Prostate gland (tissue), 2 donors: ENCODE results near the gene C12orf50. TPM values are rescaled to one million over a fixed set of nuclear protein-coding genes. Genes with fewer than 3 reads are reported as not detected.

ENCODE experiments used
- DNase-seq: peaks from one replicate; pipeline ENCODE4 v3.0.0-alpha.2; 2019; ENCODE audit warnings: low spot score
- H3K27ac ChIP-seq, 2 donors: fragments of 200-600 bp; sonication (generic); 2 replicates each; pipeline ENCODE4 v1.5.1; 2017 to 2019
- H3K27me3 ChIP-seq: fragments of 200-600 bp; sonication (generic); replicated peaks from 2 replicates; pipeline ENCODE4 v1.5.1; 2019; ENCODE audit not compliant: insufficient read depth
- H3K36me3 ChIP-seq, 2 donors: fragments of 200-600 bp; sonication (generic); 1 replicate in 1 of 2; 2 replicates in 1 of 2; pipeline versions ENCODE4 v1.5.1 to v1.8.1; 2017 to 2019
- H3K4me1 ChIP-seq: fragments of 200-600 bp; sonication (generic); replicated peaks from 2 replicates; pipeline ENCODE4 v1.5.1; 2019
- H3K4me3 ChIP-seq, 2 donors: fragments of 200-600 bp; sonication (generic); 2 replicates each; pipeline ENCODE4 v1.5.1; 2017 to 2019
- H3K9me3 ChIP-seq: fragments of 200-600 bp; sonication (generic); 2 replicates; pipeline ENCODE4 v1.5.1; 2017
- CTCF ChIP-seq, 4 experiments: fragments of 200-600 bp in 2 of 4; fragments of 450-650 bp in 2 of 4; sonication (generic) in 2 of 4; IDR thresholded peaks; 1 replicate in 3 of 4; 2 replicates in 1 of 4; pipeline ENCODE4 v1.5.1; 2016 to 2019; ENCODE audit warnings: antibody characterized with exemption in 4 of 4, mild to moderate bottlenecking in 2 of 4, moderate library complexity in 2 of 4
- POLR2A ChIP-seq: fragments of 450-650 bp; IDR thresholded peaks from one replicate; pipeline ENCODE4 v1.6.1; 2016; ENCODE audit warnings: antibody characterized with exemption, mild to moderate bottlenecking
- POLR2AphosphoS5 ChIP-seq: sonication (generic); formaldehyde crosslinking; IDR thresholded peaks from one replicate; pipeline ENCODE4 v1.6.1; 2017; ENCODE audit warnings: antibody characterized with exemption
- WGBS: methylation state at CpG from one replicate; pipeline ENCODE4 v1.1.5; 2018; 5-methylcytosine and 5-hydroxymethylcytosine counted together
- intact Hi-C: fragments of 100-400 bp; cut with DNase I; formaldehyde crosslinking; loops from one replicate; pipeline ENCODE4 v1.14.2; 2022
- total RNA-seq, 2 donors: library from RNA; depleted of rRNA; stranded (reverse); fragments of >200 nt; gene quantifications; one replicate each; pipeline ENCODE4 v1.1.0, GENCODE V29; 2016

Gene C12orf50
- 1 to 10 TPM in 1 of 2 donors, not detected in 1; 6.7 TPM for total RNA-seq

DNA sequence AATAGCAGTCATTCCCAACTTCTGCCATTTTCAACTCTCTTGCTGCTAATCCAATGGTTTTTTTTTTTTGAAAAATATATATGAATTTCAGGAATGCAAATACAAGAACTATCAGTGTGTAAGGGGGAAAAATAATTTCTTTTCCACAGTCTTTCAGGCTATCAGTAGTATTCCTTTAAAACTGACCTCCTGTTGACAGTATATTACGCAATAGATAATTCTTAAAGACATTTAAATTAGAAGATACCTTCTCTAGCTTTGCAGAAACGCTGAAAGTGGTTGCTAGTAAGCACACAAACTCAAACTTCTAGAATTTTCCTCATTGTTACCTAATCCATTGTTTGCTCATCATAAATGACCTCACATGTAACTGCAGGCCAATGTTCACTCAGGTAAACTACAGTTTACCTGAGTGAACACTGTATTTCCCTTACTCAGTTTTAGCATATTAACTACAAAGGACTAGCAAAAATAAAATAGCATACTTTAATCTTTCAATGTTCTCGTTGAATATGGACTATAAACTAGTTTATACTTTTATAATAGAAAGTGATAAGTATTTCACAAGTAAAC lies at the start of gene C12orf50:
Gene C12orf50 (minus strand): TSS at position 309 of the 573 bp plus-strand sequence. CDS start 2,439 bp downstream, outside the sequence.
- Histone ChIP-seq H3K4me3 (no peak within 1 kb of the TSS), H3K4me1 (no peaks in the 10 kb centered on the region), H3K36me3 (no peaks in the 10 kb centered on the region), H3K9me3 (no peaks in the 10 kb centered on the region), H3K27me3 (no peaks in the 10 kb centered on the region), H3K27ac (no peak within 1 kb of the TSS)
- TF ChIP-seq POLR2A (no peak), POLR2AphosphoS5 (no peak), CTCF (IDR thresholded peaks at IDR 0.05) (no peak)
- intact Hi-C loops: no loop called here
- no peak for DNase-seq
- WGBS: 45% methylated on average over 3 of the region's 3 CpGs

DNA sequence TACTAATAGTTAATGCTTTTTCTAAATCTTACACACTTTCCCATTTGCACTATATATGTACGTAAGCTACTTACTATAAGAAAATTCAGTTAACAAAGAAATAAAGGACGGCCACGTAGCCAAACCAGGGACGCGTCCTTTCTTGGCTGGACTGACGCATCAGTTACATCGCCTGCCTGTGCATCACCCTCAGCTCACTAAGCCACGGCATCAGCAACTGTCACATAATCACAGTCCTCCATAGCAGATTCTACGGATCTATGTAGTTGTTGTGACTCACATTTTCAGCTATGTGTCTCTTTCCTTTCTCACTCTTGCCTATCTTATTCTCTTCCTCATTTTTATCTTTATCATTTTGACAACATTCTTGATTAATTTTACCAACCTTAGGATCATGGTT lies 38.1 kb upstream of the C12orf50 start:
- WGBS: 95% methylated on average over 9 of the region's 9 CpGs

DNA sequence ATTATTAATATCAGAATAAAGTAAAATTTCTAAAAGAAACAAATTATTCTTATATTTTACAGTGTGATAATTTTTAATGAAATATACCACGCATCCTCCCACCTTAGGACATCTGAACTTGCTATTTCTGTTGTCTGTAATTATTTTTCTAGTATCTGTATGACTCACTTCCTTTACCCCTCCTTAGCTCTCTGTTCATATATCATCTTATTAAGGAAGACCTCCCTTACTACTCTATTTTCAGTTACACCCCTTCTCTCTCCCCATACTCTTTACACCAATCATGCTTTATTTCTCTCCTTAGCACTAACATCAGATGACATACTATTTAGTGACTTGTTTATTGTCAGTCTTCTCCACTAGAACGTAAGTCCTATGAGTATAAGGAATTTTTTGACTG lies 34.2 kb upstream of the C12orf50 start:
- TF ChIP-seq POLR2AphosphoS5: no peak
- TF ChIP-seq CTCF (IDR thresholded peaks at IDR 0.05): no peak
- TF ChIP-seq POLR2A: no peak
- intact Hi-C loops: no loop called here
- DNase-seq: no peak
- WGBS: 93% methylated on average over 2 of the region's 2 CpGs
- Histone ChIP-seq H3K27me3 (no peaks in the 10 kb centered on the region), H3K9me3 (no peaks in the 10 kb centered on the region), H3K27ac (no peak overlapping the region), H3K36me3 (no peaks in the 10 kb centered on the region), H3K4me3 (no peak overlapping the region), H3K4me1 (no peaks in the 10 kb centered on the region)

More for the DNA sequence above, 38.1 kb upstream of the C12orf50 start:
- no peak overlapping the region for H3K4me3 ChIP-seq
- no peaks in the 10 kb centered on the region for H3K36me3 ChIP-seq
- intact Hi-C loops: no loop called here
- no peak overlapping the region for H3K27ac ChIP-seq
- no peaks in the 10 kb centered on the region for H3K27me3 ChIP-seq
- no peak for DNase-seq
- no peak for TF ChIP-seq POLR2A
- no peak for TF ChIP-seq CTCF (IDR thresholded peaks at IDR 0.05)
- no peak for TF ChIP-seq POLR2AphosphoS5
- H3K4me1 ChIP-seq: no peaks in the 10 kb centered on the region
- H3K9me3 ChIP-seq: no peaks in the 10 kb centered on the region

DNA sequence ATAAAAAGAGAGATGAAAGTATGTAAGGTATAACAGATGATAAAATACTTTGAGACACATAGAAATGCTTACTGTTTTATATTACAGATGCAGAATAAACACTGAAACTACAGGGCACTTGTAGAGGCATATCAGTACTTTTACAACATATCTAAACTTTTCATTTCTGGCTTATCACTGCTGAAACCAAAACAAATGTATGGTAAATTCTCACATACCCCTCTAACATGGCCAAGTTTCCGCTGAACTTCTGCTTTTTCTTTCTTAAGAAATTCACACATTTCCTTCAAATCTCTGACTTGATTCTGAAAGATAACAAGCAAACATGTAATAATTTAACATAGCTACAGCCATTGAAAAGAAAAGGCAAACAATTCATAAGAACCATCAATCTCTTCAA lies 33.3 kb upstream of the C12orf50 start:
- DNase-seq: no peak
- H3K36me3 ChIP-seq: no peaks in the 10 kb centered on the region
- H3K27ac ChIP-seq: no peak overlapping the region
- no peaks in the 10 kb centered on the region for H3K4me1 ChIP-seq
- TF ChIP-seq CTCF (IDR thresholded peaks at IDR 0.05): no peak
- 83% methylated on average over 1 of the region's 1 CpG for WGBS
- no peak overlapping the region for H3K4me3 ChIP-seq
- intact Hi-C loops: no loop called here
- no peaks in the 10 kb centered on the region for H3K27me3 ChIP-seq
- no peaks in the 10 kb centered on the region for H3K9me3 ChIP-seq

DNA sequence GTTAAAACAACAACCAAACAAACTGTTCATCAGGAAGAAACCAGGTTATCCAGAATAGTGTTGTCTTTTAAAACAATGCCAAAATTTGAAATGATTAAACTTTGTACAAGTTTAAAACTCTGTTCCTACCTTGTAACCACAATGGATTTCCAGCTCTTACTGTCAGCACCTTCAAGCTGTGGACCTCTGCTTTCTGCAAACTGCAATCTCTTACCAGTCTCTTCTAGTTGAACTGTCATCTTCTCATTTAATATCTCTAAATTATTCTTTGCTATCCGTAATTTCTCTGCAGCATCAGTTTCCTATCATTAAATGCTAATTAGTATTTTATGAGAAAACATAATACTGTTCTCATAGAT lies 29.5 kb upstream of the C12orf50 start:
- no peak for TF ChIP-seq CTCF (IDR thresholded peaks at IDR 0.05)
- TF ChIP-seq POLR2A: no peak
- no peak for TF ChIP-seq POLR2AphosphoS5
- Histone ChIP-seq H3K27me3 (no peaks in the 10 kb centered on the region), H3K4me3 (no peak overlapping the region), H3K27ac (no peak overlapping the region), H3K4me1 (no peaks in the 10 kb centered on the region), H3K36me3 (no peaks in the 10 kb centered on the region), H3K9me3 (no peaks in the 10 kb centered on the region)
- 89% methylated on average over 1 of the region's 1 CpG for WGBS
- intact Hi-C loops: no loop called here
- no peak for DNase-seq
